CD14-positive monocyte (primary cell): ENCODE results near the gene USP48. TPM values are rescaled to one million over a fixed set of nuclear protein-coding genes. Genes with fewer than 3 reads are reported as not detected.
A peak's percentile ranks its signal among the peaks of the same experiment; 100 is the strongest.

Experiments
- DNase-seq, 3 donors: peaks; one replicate each; pipeline ENCODE4 v3.0.0-alpha.2; 2011 to 2022
- H2AFZ ChIP-seq: 2 replicates; pipeline ENCODE4 v1.6.0; 2012; ENCODE audit warnings: mild to moderate bottlenecking, low read depth, low read length, inconsistent platforms; ENCODE audit not compliant: insufficient read depth, poor library complexity, severe bottlenecking
- H3K27ac ChIP-seq, 2 donors: 1 replicate in 1 of 2; 2 replicates in 1 of 2; pipeline ENCODE4 v1.5.1; 2012 to 2013; ENCODE audit warnings: low read length in 2 of 2, control low read depth in 1 of 2, inconsistent platforms in 1 of 2, low read depth in 1 of 2, mild to moderate bottlenecking in 1 of 2
- H3K27me3 ChIP-seq, 2 donors: one replicate each; pipeline versions ENCODE4 v1.6.0 to v1.6.1; 2011 to 2013; ENCODE audit warnings: low read length in 2 of 2; ENCODE audit not compliant: control insufficient read depth in 2 of 2, insufficient read depth in 2 of 2
- H3K36me3 ChIP-seq, 2 donors: replicated peaks in 1 of 2; 1 replicate in 1 of 2; 2 replicates in 1 of 2; pipeline versions ENCODE4 v1.5.1 to v1.6.1; 2012 to 2013; ENCODE audit warnings: low read length in 2 of 2, control low read depth in 1 of 2, inconsistent platforms in 1 of 2, mild to moderate bottlenecking in 1 of 2; ENCODE audit not compliant: insufficient read depth in 2 of 2, control insufficient read depth in 1 of 2
- H3K4me1 ChIP-seq, 2 donors: 1 replicate in 1 of 2; 2 replicates in 1 of 2; pipeline versions ENCODE4 v1.5.1 to v1.6.1; 2012 to 2013; ENCODE audit warnings: low read length in 2 of 2, control low read depth in 1 of 2, inconsistent platforms in 1 of 2, mild to moderate bottlenecking in 1 of 2, moderate library complexity in 1 of 2; ENCODE audit not compliant: insufficient read depth in 2 of 2, control insufficient read depth in 1 of 2
- H3K4me2 ChIP-seq: replicated peaks from 2 replicates; pipeline ENCODE3; 2012; ENCODE audit warnings: low read length, moderate library complexity, mild to moderate bottlenecking; ENCODE audit not compliant: poor library complexity, severe bottlenecking; ENCODE audit errors: extremely low read depth
- H3K4me3 ChIP-seq, 3 experiments: fragments of 200-600 bp in 1 of 3; sonication (generic) in 1 of 3; replicated peaks in 1 of 3; 1 replicate in 2 of 3; 2 replicates in 1 of 3; pipeline ENCODE4 v1.5.1; 2011 to 2013; ENCODE audit warnings: low read length in 3 of 3, mild to moderate bottlenecking in 3 of 3, control low read depth in 2 of 3, low read depth in 2 of 3, inconsistent platforms in 1 of 3, moderate library complexity in 1 of 3
- H3K79me2 ChIP-seq: 2 replicates; pipeline ENCODE4 v1.6.0; 2012; ENCODE audit warnings: mild to moderate bottlenecking, control low read depth, inconsistent platforms, low read length, moderate library complexity; ENCODE audit not compliant: insufficient read depth
- H3K9ac ChIP-seq: 2 replicates; pipeline ENCODE4 v1.6.0; 2017; ENCODE audit warnings: low read length, mild to moderate bottlenecking; ENCODE audit not compliant: insufficient read depth, poor library complexity, severe bottlenecking
- H3K9me3 ChIP-seq, 2 donors: replicated peaks in 1 of 2; 1 replicate in 1 of 2; 2 replicates in 1 of 2; pipeline versions ENCODE4 v1.5.1 to v1.6.1; 2012 to 2013; ENCODE audit warnings: low read length in 2 of 2, control low read depth in 1 of 2; ENCODE audit not compliant: control insufficient read depth in 1 of 2, insufficient read depth in 1 of 2
- H4K20me1 ChIP-seq: 2 replicates; pipeline ENCODE4 v1.6.0; 2012; ENCODE audit warnings: mild to moderate bottlenecking, low read length, control low read depth, moderate library complexity; ENCODE audit not compliant: insufficient read depth
- H3K27ac Mint-ChIP-seq, 7 donors: one replicate each; pipeline ENCODE4 v1.8.0; 2020; ENCODE audit warnings: mild to moderate bottlenecking in 7 of 7, mixed read lengths in 7 of 7, moderate library complexity in 6 of 7, inconsistent platforms in 2 of 7
- H3K27me3 Mint-ChIP-seq, 3 donors: one replicate each; pipeline ENCODE4 v1.8.0; 2021 to 2022; ENCODE audit warnings: low read depth in 3 of 3, mild to moderate bottlenecking in 3 of 3, mixed read lengths in 3 of 3, moderate library complexity in 3 of 3, inconsistent platforms in 1 of 3
- H3K36me3 Mint-ChIP-seq, 2 donors: one replicate each; pipeline ENCODE4 v1.8.0; 2020; ENCODE audit warnings: mixed read lengths in 2 of 2, inconsistent platforms in 1 of 2, mild to moderate bottlenecking in 1 of 2
- H3K4me1 Mint-ChIP-seq: one replicate; pipeline ENCODE4 v1.8.0; 2020; ENCODE audit warnings: mild to moderate bottlenecking, mixed read lengths
- H3K4me3 Mint-ChIP-seq, 2 donors: one replicate each; pipeline ENCODE4 v1.8.0; 2020; ENCODE audit warnings: mild to moderate bottlenecking in 2 of 2, mixed read lengths in 2 of 2, moderate library complexity in 1 of 2
- H3K9me3 Mint-ChIP-seq, 7 donors: one replicate each; pipeline ENCODE4 v1.8.0; 2020 to 2022; ENCODE audit warnings: mixed read lengths in 7 of 7, mild to moderate bottlenecking in 6 of 7, moderate library complexity in 6 of 7, inconsistent platforms in 2 of 7
- CTCF ChIP-seq: fragments of 200-600 bp; IDR thresholded peaks from one replicate; pipeline ENCODE4 v1.8.0; 2022; ENCODE audit warnings: antibody characterized with exemption, mild to moderate bottlenecking
- WGBS: methylation state at CpG from one replicate; pipeline ENCODE4 v1.1.5; 2013; ENCODE audit warnings: missing lambda C conversion rate; ENCODE audit not compliant: insufficient coverage; 5-methylcytosine and 5-hydroxymethylcytosine counted together
- intact Hi-C, 2 donors: fragments of 100-400 bp; cut with micrococcal nuclease; formaldehyde crosslinking; loops; one replicate each; pipeline versions ENCODE4 v1.15.0 to v1.15.1; 2023
- polyA plus RNA-seq, 3 donors: library from polyadenylated mRNA; depleted of rRNA in 1 of 3; unstranded in 2 of 3; stranded (reverse) in 1 of 3; fragments of 300-500 nt in 2 of 3; fragments of >200 nt in 1 of 3; fragmentation: Illumina TruSeq in 2 of 3; gene quantifications; 1 replicate in 2 of 3; 2 replicates in 1 of 3; pipeline ENCODE4 v1.2.3, GENCODE V29; 2012 to 2021

USP48 gene
- polyA plus RNA-seq, 3 donors: 26.5 to 40.2 (median 34.3) TPM

- no peaks in the 10 kb centered on the region for H3K36me3 Mint-ChIP-seq
- H4K20me1 ChIP-seq: no peaks in the 10 kb centered on the region
- no peak overlapping the region for H3K27ac Mint-ChIP-seq
- no peaks in the 10 kb centered on the region for H3K4me1 Mint-ChIP-seq
- no peaks in the 10 kb centered on the region for H3K36me3 ChIP-seq
- TF ChIP-seq CTCF: no peak
- no peaks in the 10 kb centered on the region for H3K79me2 ChIP-seq
- no peaks in the 10 kb centered on the region for H3K9me3 ChIP-seq
- no peak overlapping the region for H3K9ac ChIP-seq
- no peak overlapping the region for H2AFZ ChIP-seq
- DNase-seq: peak in 1 of 3 donors; percentile 36
- no peak overlapping the region for H3K4me2 ChIP-seq
- H3K4me3 ChIP-seq: no peak overlapping the region
- no peaks in the 10 kb centered on the region for H3K9me3 Mint-ChIP-seq
- no peaks in the 10 kb centered on the region for H3K4me1 ChIP-seq
- no peak overlapping the region for H3K27ac ChIP-seq
- intact Hi-C loops: no loop called here
- H3K4me3 Mint-ChIP-seq: no peak overlapping the region
- peaks cover 4 to 6% (median 4%) of the 10 kb centered on the region in 3 donors for H3K27me3 Mint-ChIP-seq
- 14% methylated on average over 7 of the region's 10 CpGs for WGBS
- no peaks in the 10 kb centered on the region for H3K27me3 ChIP-seq
Measured at GRCh38 chr1:21638531-21639341, 144.2 kb downstream of the USP48 start.

GRCh38 chr1:21637514-21637913, 145.4 kb downstream of the USP48 start:
- H3K4me1 Mint-ChIP-seq: no peaks in the 10 kb centered on the region
- no peaks in the 10 kb centered on the region for H3K9me3 Mint-ChIP-seq
- Histone ChIP-seq H3K9me3 (no peaks in the 10 kb centered on the region), H3K27me3 (no peaks in the 10 kb centered on the region), H3K27ac (no peak overlapping the region), H3K36me3 (no peaks in the 10 kb centered on the region), H3K4me1 (no peaks in the 10 kb centered on the region), H4K20me1 (no peaks in the 10 kb centered on the region), H3K4me2 (no peak overlapping the region), H3K79me2 (no peaks in the 10 kb centered on the region), H3K4me3 (no peak overlapping the region), H2AFZ (no peak overlapping the region), H3K9ac (no peak overlapping the region)
- no peaks in the 10 kb centered on the region for H3K36me3 Mint-ChIP-seq
- WGBS: no CpG with 5 or more reads among the region's 6 CpGs
- no peak for DNase-seq
- intact Hi-C loops: no loop called here
- no peak for TF ChIP-seq CTCF
- H3K27ac Mint-ChIP-seq: no peak overlapping the region
- peaks cover 2 to 7% (median 4%) of the 10 kb centered on the region in 3 donors for H3K27me3 Mint-ChIP-seq
- H3K4me3 Mint-ChIP-seq: no peak overlapping the region
